Measurements from ENCODE around the gene RIC8A. TPM values are rescaled to one million over a fixed set of nuclear protein-coding genes. Genes with fewer than 3 reads are reported as not detected.
A peak's percentile ranks its signal among the peaks of the same experiment; 100 is the strongest.

Gene RIC8A
- total RNA-seq, 1 donor from 2014 or later: 135 TPM

DNA sequence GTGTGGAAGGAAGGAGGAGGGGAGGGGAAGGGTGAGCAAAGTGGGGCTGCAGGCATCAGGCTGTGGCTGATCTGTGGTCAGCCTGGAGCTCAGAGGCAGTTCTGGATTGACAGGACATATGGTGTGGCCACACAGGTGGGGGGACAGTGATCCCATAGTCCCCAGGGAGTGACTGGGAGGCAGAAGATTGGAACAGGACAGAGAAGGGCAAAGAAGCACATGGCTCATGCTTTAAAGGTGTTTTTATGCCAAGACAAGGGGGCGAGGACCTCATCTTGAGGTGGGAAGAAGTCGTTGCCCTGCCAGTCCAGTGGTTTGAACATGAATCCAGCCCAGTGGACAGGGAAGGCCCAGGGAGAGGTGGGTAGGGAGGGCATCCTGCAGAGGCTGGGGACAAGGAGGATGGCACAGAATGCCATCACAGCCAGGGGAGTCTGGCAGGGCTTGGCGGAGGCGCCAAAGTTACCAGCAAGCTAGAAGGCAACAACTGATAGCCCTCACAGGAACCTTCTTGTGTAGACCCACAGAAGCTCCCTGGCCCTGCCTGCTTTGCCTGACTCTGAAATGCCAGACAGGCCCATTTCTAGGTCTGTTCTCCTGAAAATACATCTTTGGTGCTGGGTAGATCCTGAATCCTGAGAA lies 3.4 kb upstream of the RIC8A start:
- no peak for DNase-seq (ENCODE audit: low spot score in 2 of 2)
- no peak for FAIRE-seq

DNA sequence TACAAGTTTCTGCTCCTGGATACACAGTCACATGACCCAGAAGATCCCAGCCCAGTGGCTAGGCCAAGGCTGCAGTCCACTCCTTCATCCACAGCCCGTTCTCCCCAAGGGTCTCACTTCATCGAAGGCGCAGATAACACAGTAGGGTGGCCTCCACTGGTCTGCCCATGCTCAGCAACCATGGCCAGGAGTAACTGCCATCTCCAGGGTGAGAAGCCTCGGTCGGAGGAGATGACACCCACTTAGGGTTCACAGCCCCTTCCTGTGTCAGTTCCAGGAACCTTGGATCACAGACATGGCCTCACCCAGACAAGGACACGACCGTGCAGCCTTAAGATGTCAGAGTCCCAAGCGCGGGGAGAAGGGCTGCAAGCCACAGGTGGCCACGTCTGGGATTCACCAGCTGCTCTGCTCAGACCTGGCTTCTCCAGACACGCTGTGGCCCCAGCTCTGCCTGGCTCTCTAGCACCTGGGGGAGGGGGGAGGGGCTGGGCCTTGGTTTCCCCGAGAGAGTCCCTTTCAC lies 2.9 kb upstream of the RIC8A start:
- FAIRE-seq: no peak
- no peak for DNase-seq (ENCODE audit: low spot score in 2 of 2)

DNA sequence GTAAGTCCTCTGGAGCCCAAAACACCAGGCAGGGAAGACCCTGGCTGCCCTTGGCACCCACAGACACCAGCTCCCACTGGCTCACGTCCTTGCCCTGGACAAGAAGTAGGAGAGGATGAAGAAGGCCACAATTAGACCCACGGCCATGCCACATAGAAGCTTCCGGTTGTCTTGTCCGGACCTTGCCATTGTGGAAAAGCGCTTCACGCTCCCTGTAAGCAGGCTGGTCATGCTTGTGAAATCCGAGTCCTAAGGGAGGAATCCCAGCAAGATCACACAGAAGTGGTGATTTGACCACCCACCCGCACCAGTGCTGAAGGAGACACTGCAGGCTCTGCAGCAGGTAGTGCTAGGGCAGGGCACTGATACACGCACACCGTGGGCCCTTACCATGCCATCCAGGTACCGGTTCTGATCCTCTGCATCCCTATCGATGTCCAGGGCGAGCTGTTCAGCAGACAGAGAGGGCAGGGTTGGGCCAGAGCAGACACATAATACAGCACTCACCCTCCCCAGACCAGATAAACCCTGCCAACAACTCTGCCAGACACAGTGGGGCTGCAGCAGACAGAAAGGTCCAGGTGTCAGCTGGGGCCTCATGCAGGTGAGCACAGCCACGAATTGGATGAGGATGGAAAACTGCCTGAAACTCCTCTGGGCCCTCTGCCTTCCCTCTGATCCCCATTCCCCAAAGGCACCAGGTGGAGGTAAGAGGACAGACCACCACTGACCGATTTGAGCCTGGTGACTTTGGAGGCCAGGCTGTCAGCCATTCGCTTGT lies 2.1 kb upstream of the RIC8A start:
- DNase-seq (ENCODE audit: low spot score in 2 of 2) (no peak), FAIRE-seq (no peak)

GRCh38 chr11:206002-206384 lies 1.5 kb upstream of the RIC8A start:
- DNase-seq (ENCODE audit: low spot score in 2 of 2) (no peak), FAIRE-seq (no peak)

DNA sequence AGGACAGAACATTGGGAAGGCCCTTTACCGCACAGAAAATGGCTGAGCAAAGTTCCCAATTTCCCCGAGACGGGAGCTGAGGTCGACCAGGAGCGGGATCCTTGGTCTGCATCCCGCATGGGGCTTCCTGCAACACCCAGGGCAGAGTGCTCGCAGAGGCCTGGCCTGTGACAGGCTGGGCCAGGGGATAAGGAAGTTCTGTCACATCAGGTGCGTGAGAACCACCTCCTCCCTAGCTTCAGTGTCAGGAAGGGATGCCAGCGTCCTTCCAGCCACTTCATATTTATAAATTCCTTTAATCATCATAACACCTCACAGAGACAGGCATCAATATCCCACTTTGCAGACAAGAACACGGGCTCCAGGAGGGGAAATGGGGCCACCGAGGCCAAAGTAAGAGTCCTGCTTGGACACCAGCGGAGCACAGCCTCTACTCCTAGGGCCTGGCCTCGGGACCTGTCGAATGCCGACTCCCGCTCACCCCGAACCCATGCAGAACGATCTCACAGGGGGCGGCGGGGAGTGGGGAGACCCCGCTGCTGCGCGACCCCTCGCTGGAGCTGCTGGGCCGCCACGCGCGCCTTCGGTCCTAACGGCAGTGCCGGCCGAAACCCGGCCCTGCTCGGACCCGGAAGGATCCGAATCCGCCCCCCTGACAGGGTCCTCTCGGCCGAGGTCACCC lies 841 bp upstream of the RIC8A start:
- DNase-seq (ENCODE audit: low spot score in 2 of 2): no peak
- no peak for FAIRE-seq

DNA sequence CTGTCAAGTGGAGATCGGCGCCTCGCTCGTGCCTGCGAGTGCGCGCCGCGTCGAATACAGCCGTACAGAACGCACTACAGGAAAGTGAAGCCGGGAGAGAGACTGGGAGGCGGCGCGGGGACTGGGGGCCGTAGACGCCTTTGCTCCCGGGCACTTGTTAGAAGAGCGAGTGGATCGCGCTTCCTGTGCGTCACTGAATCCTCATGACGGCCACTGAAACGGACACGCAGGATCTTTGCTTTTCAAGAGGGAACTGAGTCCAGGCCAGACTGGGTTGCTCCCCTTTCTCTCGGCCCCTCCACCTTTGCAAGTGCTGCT lies 314 bp downstream of the RIC8A start:
- peak in 1 of 2 donors; percentile 55 for DNase-seq (ENCODE audit: low spot score in 2 of 2)
- FAIRE-seq: no peak

- no peak for FAIRE-seq
- peak; percentile 93 for DNase-seq (ENCODE audit: low spot score in 2 of 2)
These were observed 841 bp downstream of the RIC8A start for GRCh38 chr11:208181-208916.

- no peak for FAIRE-seq
- no peak for DNase-seq (ENCODE audit: low spot score in 2 of 2)
These were observed 1.4 kb downstream of the RIC8A start for GRCh38 chr11:208917-209260.

DNA sequence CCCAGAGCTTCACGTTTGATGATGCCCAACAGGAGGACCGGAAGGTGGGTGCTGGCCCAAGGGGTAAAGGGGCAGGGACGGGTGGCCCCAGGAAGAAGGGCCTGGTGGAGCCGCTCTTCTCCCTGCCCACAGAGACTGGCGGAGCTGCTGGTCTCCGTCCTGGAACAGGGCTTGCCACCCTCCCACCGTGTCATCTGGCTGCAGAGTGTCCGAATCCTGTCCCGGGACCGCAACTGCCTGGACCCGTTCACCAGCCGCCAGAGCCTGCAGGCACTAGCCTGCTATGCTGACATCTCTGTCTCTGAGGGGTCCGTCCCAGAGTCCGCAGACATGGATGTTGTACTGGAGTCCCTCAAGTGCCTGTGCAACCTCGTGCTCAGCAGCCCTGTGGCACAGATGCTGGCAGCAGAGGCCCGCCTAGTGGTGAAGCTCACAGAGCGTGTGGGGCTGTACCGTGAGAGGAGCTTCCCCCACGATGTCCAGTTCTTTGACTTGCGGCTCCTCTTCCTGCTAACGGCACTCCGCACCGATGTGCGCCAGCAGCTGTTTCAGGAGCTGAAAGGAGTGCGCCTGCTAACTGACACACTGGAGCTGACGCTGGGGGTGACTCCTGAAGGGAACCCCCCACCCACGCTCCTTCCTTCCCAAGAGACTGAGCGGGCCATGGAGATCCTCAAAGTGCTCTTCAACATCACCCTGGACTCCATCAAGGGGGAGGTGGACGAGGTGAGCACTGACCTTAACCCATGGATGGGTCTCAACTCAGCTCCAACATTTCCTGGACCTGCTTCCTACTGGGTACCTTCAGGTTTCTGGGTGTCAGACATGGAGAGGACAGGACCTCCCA lies 2.0 kb downstream of the RIC8A start:
- DNase-seq (ENCODE audit: low spot score in 2 of 2): no peak
- no peak for FAIRE-seq

DNA sequence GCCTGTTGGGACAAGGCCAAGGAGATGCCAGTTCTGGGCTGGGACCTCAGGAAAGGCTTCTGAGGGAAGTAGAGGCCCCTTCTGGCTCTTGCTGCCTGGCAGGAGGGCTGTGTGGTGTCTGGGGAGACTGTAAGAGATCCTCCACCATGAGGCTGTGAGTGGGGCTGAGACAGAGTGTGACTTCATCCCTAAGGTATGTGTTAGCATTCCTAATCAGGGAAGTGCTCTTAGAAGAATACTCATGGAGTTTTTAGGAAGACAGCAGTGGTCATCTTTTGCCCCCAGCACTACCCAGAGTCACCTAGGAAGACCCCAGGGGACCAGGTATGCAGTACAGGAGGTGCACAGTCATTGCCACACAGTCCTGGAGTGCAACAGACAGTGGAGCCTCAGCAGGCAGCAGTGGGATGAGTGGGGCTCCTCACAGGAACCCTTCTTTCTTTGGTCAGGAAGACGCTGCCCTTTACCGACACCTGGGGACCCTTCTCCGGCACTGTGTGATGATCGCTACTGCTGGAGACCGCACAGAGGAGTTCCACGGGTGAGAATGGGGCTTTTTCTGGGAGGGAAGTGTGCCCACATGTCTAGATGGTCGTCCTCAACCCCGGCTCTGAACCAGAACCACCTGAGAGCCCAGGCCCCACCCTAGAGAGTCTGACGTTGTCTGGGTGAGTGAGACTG lies 2.8 kb downstream of the RIC8A start:
- FAIRE-seq (no peak), DNase-seq (ENCODE audit: low spot score in 2 of 2) (no peak)

DNA sequence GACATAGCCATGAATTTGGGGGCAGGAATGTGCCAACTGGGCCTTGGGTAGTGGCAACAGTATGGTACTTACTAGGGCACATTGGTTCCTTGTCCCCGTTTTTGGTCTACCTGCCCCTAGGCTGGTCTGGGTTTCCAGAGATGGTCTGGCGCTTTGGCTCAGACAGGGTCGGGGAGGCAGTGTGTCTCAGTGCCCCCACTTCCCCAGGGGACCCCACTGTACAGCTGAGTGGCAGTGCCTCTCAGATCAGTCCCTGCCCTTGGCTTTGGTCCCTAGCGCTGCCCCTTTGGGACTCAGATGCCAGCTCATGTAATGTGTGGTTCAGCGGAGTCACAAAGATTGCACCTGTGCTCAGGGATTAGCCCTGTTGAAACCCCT lies 3.3 kb downstream of the RIC8A start:
- DNase-seq (ENCODE audit: low spot score in 2 of 2) (no peak), FAIRE-seq (no peak)

GRCh38 chr11:211295-211694 lies 3.8 kb downstream of the RIC8A start:
- DNase-seq (ENCODE audit: low spot score in 2 of 2): no peak
- no peak for FAIRE-seq

- FAIRE-seq: no peak
- DNase-seq (ENCODE audit: low spot score in 2 of 2): no peak
These were observed 4.2 kb downstream of the RIC8A start for GRCh38 chr11:211741-212140.

- FAIRE-seq: no peak
- no peak for DNase-seq (ENCODE audit: low spot score in 2 of 2)
These were observed 4.9 kb downstream of the RIC8A start for GRCh38 chr11:212150-213100.

DNA sequence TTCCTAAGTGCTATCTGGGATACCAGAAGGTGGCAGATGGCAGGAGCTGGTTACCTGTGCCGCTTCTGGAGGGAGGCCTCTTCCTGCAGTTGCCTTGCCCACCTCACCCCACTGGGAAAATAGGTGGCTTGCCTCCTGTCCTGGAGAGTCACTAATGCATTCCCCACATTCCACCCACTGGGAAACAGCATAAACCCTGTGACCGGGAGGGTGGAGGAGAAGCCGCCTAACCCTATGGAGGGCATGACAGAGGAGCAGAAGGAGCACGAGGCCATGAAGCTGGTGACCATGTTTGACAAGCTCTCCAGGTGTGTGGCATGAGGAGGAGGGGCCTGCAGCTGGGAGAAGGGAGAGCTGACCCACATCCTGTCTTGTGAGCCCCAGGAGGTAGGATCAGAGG lies 5.6 kb downstream of the RIC8A start:
- no peak for FAIRE-seq
- DNase-seq (ENCODE audit: low spot score in 2 of 2): no peak

DNA sequence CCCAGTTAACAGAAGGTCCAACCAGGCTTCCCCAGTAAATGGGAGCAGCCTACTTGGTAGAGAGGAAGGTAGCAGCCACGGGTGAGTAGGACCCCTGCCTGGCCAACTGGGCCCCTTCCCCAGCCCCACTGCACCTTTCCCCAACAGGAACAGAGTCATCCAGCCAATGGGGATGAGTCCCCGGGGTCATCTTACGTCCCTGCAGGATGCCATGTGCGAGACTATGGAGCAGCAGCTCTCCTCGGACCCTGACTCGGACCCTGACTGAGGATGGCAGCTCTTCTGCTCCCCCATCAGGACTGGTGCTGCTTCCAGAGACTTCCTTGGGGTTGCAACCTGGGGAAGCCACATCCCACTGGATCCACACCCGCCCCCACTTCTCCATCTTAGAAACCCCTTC lies 6.6 kb downstream of the RIC8A start:
- no peak for DNase-seq (ENCODE audit: low spot score in 2 of 2)

DNA sequence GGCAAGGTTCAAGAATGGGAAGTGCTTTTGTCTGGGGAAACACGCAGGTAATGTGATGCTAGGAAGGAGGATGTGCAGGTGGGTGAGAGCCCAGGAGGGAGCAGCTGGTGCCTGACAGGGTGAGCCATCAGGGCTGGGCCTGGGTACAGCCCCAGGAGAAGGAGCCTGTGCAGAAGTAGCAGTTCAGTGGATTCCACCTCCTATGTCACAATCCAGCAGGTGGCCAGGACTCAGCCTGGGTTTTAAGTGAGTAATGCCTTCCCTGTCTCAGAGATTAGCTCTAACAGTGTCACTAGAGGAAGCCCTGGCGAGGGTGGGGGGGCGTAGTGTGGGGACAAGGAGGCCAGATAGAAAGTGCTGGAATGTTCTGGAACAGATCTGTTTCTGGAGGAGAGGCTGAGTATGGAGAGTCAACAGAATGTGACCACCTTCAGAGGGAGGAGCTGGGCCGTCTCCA lies 8.1 kb downstream of the RIC8A start:
- FAIRE-seq: no peak
- DNase-seq (ENCODE audit: low spot score in 2 of 2): no peak

More for the DNA sequence above, 6.6 kb downstream of the RIC8A start:
- FAIRE-seq: no peak
